SU-DHL-6 (cell line): ENCODE data around the gene CC2D2B.

ENCODE experiments used
- H2AFZ ChIP-seq: fragments of 200-600 bp; sonication (generic); 2 replicates; pipeline ENCODE4 v1.6.1; 2014; ENCODE audit warnings: low read depth, mild to moderate bottlenecking, moderate library complexity, mixed read lengths, antibody characterized with exemption, low read length; ENCODE audit not compliant: severe bottlenecking
- H3F3A ChIP-seq: fragments of 200-600 bp; shearing (Covaris generic); 2 replicates; pipeline ENCODE4 v1.6.0; 2016; ENCODE audit warnings: antibody characterized with exemption, mild to moderate bottlenecking; ENCODE audit not compliant: insufficient read depth
- H3K27ac ChIP-seq: fragments of 200-600 bp; sonication (generic); 2 replicates; pipeline ENCODE4 v1.5.1; 2016; ENCODE audit warnings: low read depth, mild to moderate bottlenecking, low read length, moderate library complexity, mixed read lengths
- H3K27me3 ChIP-seq: fragments of 200-600 bp; sonication (generic), shearing (Covaris generic); 2 replicates; pipeline ENCODE4 v1.6.0; 2014; ENCODE audit warnings: mild to moderate bottlenecking, low read length
- H3K36me3 ChIP-seq: fragments of 200-600 bp; sonication (generic); 2 replicates; pipeline ENCODE4 v1.6.1; 2014; ENCODE audit warnings: mild to moderate bottlenecking, low read length, mixed read lengths
- H3K4me2 ChIP-seq: fragments of 300-600, 200-600 bp; shearing (Covaris generic), sonication (generic); 2 replicates; pipeline ENCODE4 v1.6.0; 2014; ENCODE audit warnings: low read length, low read depth, mild to moderate bottlenecking; ENCODE audit not compliant: poor library complexity, severe bottlenecking
- H3K4me3 ChIP-seq: fragments of 200-600 bp; sonication (generic); 2 replicates; pipeline ENCODE4 v1.5.1; 2014; ENCODE audit warnings: antibody characterized with exemption, low read length, mild to moderate bottlenecking, mixed read lengths; ENCODE audit not compliant: insufficient read depth, poor library complexity, severe bottlenecking
- H3K79me2 ChIP-seq: fragments of 200-600 bp; sonication (generic); 2 replicates; pipeline ENCODE4 v1.6.1; 2014; ENCODE audit warnings: mild to moderate bottlenecking, low read length, moderate library complexity; ENCODE audit not compliant: insufficient read depth
- H3K9ac ChIP-seq: fragments of 200-600 bp; sonication (generic); 2 replicates; pipeline ENCODE4 v1.7.0; 2014; ENCODE audit warnings: mild to moderate bottlenecking, low read length
- H3K9me2 ChIP-seq: fragments of 200-600 bp; sonication (generic); replicated peaks from 2 replicates; pipeline ENCODE4 v1.6.1; 2014; ENCODE audit warnings: low read length; ENCODE audit not compliant: insufficient read depth
- H3K9me3 ChIP-seq: fragments of 200-600 bp; sonication (generic); 2 replicates; pipeline ENCODE4 v1.6.1; 2014; ENCODE audit warnings: low read length, mixed read lengths; ENCODE audit not compliant: insufficient read depth
- H4K20me1 ChIP-seq: fragments of 200-600 bp; sonication (generic); 2 replicates; pipeline ENCODE4 v1.6.1; 2014; ENCODE audit warnings: low read depth, mild to moderate bottlenecking, antibody characterized with exemption, low read length, moderate library complexity, mixed read lengths
- EZH2phosphoT487 ChIP-seq: fragments of 200-600 bp; sonication (generic), shearing (Covaris generic); conservative IDR thresholded peaks from 2 replicates; pipeline ENCODE4 v1.6.1; 2018; ENCODE audit warnings: mild to moderate bottlenecking, antibody characterized with exemption, low read length, moderate library complexity, mixed read lengths
- TF ChIP-seq, protein P1 (sequence below): fragments of 200-600 bp; sonication (generic); IDR thresholded peaks from one replicate; pipeline ENCODE4 v1.5.1; 2017; ENCODE audit warnings: antibody characterized with exemption, mild to moderate bottlenecking, low read length, moderate library complexity; ENCODE audit not compliant: insufficient read depth, poor library complexity, severe bottlenecking

CC2D2B gene

DNA sequence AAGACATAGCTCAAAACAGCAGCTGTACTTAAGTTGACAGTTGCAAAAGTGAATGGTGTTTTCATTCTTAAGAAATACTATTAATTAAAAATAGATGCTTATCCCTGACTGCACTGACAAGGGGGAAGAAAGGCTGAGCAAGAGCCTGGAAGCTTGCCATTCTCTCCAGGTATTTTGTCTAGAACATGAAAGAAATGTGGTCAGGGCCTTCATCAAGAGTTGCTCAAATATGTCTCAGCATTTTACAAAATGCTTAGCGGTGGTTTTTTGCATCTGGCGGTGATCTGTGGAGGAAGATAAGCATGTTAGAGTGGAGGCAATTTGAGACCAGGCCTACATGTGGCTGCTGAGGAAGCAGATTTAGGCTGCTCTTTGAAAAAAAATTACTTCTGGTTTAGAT lies 46.4 kb upstream of the CC2D2B start:
- Histone ChIP-seq H3K9ac (no peak overlapping the region), H2AFZ (no peak overlapping the region), H3K9me3 (no peaks in the 10 kb centered on the region), H4K20me1 (no peaks in the 10 kb centered on the region), H3K36me3 (no peaks in the 10 kb centered on the region), H3F3A (no peaks in the 10 kb centered on the region), H3K79me2 (no peaks in the 10 kb centered on the region), H3K9me2 (no peaks in the 10 kb centered on the region), H3K27ac (no peak overlapping the region), H3K4me2 (no peak overlapping the region), H3K27me3 (no peaks in the 10 kb centered on the region), H3K4me3 (no peak overlapping the region)
- TF ChIP-seq EZH2phosphoT487, result no peak
- TF ChIP-seq, protein P1, sequence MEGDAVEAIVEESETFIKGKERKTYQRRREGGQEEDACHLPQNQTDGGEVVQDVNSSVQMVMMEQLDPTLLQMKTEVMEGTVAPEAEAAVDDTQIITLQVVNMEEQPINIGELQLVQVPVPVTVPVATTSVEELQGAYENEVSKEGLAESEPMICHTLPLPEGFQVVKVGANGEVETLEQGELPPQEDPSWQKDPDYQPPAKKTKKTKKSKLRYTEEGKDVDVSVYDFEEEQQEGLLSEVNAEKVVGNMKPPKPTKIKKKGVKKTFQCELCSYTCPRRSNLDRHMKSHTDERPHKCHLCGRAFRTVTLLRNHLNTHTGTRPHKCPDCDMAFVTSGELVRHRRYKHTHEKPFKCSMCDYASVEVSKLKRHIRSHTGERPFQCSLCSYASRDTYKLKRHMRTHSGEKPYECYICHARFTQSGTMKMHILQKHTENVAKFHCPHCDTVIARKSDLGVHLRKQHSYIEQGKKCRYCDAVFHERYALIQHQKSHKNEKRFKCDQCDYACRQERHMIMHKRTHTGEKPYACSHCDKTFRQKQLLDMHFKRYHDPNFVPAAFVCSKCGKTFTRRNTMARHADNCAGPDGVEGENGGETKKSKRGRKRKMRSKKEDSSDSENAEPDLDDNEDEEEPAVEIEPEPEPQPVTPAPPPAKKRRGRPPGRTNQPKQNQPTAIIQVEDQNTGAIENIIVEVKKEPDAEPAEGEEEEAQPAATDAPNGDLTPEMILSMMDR, result no peak

DNA sequence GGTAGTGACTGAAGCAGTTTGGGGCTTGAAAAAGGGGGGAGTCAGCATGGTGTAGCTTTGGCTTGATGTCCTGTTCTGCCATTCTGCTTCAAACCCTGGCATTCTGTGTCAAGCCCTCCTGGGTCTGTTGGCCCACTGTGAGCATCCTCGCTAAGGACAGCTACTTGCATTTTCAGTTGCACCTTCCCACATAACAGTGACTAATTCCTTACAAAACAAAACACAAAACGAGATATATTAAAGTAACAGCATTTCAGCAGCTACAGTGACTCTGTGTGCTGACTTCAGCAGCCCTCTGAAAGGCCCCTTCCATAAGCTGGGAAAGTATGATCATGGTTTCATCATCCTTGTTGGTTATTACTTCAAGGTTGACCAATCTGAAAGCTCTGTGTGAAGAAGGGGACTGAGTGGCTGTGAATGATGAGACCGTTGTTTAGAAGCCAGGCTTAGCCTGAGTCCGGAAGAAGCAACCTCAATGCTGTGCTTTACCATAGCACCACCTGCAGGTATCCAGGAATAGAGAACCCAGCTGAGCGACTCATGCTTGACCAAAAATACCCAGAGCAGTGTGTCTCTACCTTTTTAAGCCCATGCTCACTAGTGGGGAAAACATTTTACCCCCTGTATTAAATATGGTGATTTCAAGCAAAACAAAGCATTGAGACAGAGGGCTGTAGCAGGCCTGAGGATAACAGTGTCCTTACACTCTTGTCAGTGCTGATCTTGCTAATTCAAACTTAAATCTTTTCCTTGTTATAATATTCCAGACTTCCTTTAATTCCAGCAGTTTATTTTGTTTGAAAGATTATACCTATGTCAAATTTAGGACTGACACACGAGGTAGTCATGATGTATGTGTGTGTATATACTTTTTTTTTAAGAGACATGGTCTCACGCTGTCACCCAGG lies 42.6 kb upstream of the CC2D2B start:
- H3K4me2 ChIP-seq, result peak overlapping the region; percentile 43
- peak overlapping the region; percentile 79 for H2AFZ ChIP-seq
- no peak for TF ChIP-seq EZH2phosphoT487
- TF ChIP-seq, protein P1, result peak; percentile 62
- H3K79me2 ChIP-seq, result no peaks in the 10 kb centered on the region
- no peaks in the 10 kb centered on the region for H3K9me2 ChIP-seq
- peak overlapping the region; percentile 34 for H3K27ac ChIP-seq
- H3K4me3 ChIP-seq, result no peak overlapping the region
- no peaks in the 10 kb centered on the region for H3K27me3 ChIP-seq
- H3F3A ChIP-seq, result no peaks in the 10 kb centered on the region
- no peaks in the 10 kb centered on the region for H3K9me3 ChIP-seq
- H3K9ac ChIP-seq, result peak overlapping the region; percentile 37; the same call in 1 of the 2 replicates
- no peaks in the 10 kb centered on the region for H4K20me1 ChIP-seq
- no peaks in the 10 kb centered on the region for H3K36me3 ChIP-seq

DNA sequence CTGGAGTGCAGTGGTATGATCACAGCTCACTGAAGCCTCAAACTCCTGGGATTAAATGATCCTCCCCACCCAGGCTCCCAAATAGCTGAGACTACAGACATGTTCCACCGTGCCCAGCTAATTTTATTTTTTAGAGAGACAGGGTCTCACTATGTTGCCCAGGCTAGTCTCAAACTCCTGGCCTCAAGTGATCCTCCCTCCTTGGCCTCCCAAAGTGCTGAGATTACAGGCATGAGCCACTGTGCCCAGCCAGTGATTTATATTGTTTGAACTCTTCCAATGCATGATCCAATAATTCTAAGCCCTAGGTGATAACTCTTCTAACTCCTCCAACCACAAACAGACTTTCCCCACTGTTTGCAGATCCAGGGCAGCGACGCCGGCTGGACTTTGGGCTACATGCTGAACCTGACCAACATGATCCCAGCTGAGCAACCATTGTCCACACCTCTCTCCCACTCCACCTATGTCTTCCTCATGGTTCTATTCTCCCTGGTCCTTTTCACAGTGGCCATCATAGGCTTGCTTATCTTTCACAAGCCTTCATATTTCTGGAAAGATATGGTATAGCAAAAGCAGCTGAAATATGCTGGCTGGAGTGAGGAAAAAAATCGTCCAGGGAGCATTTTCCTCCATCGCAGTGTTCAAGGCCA lies 41.8 kb upstream of the CC2D2B start:
- Histone ChIP-seq H3K4me3 (no peak overlapping the region), H3K36me3 (no peaks in the 10 kb centered on the region), H3K9me2 (no peaks in the 10 kb centered on the region), H3K79me2 (no peaks in the 10 kb centered on the region), H4K20me1 (no peaks in the 10 kb centered on the region), H3K27me3 (no peaks in the 10 kb centered on the region), H3K9ac (0 out of 2 replicates have a peak overlapping the region, but pooled peaks have one; percentile 37), H3K4me2 (no peak overlapping the region), H3K9me3 (no peaks in the 10 kb centered on the region), H3K27ac (no peak overlapping the region), H3F3A (no peaks in the 10 kb centered on the region), H2AFZ (no peak overlapping the region)
- TF ChIP-seq, protein P1, result no peak
- TF ChIP-seq EZH2phosphoT487, result no peak
